A172 (cell line): ENCODE results near the gene HDAC5. TPM values are rescaled to one million over a fixed set of nuclear protein-coding genes. Genes with fewer than 3 reads are reported as not detected.
"Not testable (repeated sequence)": the region's sequence is repeated elsewhere in the genome, so short reads cannot be mapped to it uniquely, and the experiment has no call there.

Experiments
- DNase-seq: peaks from one replicate; pipeline ENCODE4 v3.0.0-alpha.2; 2015; ENCODE audit warnings: low spot score
- total RNA-seq: library from RNA; depleted of rRNA; stranded (reverse); fragments of >200 nt; shearing (Covaris generic); gene quantifications from 2 replicates; pipeline ENCODE4 v1.2.3, GENCODE V29; 2014

The HDAC5 gene
- total RNA-seq, 1 experiment from 2014 or later: 33.8 TPM

- DNase-seq: no peak
Observed at GRCh38 chr17:44133918-44134476, 10.6 kb upstream of the HDAC5 start.

- no peak for DNase-seq
Observed at GRCh38 chr17:44132275-44132821, 8.9 kb upstream of the HDAC5 start.

- not testable (repeated sequence) for DNase-seq
Observed at GRCh38 chr17:44131372-44131771, 7.9 kb upstream of the HDAC5 start.

GRCh38 chr17:44130693-44131349 is 7.4 kb upstream of the HDAC5 start:
- no peak for DNase-seq

GRCh38 chr17:44128383-44128782 is 4.9 kb upstream of the HDAC5 start:
- no peak for DNase-seq

- DNase-seq: no peak
Observed at GRCh38 chr17:44124118-44124438, 637 bp upstream of the HDAC5 start.

GRCh38 chr17:44122816-44123355 is 555 bp downstream of the HDAC5 start:
- DNase-seq: no peak

GRCh38 chr17:44121997-44122815 is 1.2 kb downstream of the HDAC5 start:
- no peak for DNase-seq

- DNase-seq: no peak
Observed at GRCh38 chr17:44120851-44121605, 2.4 kb downstream of the HDAC5 start.

GRCh38 chr17:44120281-44120680 is 3.2 kb downstream of the HDAC5 start:
- DNase-seq: not testable (repeated sequence)

GRCh38 chr17:44119798-44120197 is 3.6 kb downstream of the HDAC5 start:
- DNase-seq: no peak

- DNase-seq: no peak
Observed at GRCh38 chr17:44119062-44119461, 4.4 kb downstream of the HDAC5 start.

- DNase-seq: no peak
Observed at GRCh38 chr17:44118427-44119050, 4.9 kb downstream of the HDAC5 start.

GRCh38 chr17:44117351-44117750 is 6.1 kb downstream of the HDAC5 start:
- DNase-seq: no peak

GRCh38 chr17:44115585-44116415 is 7.6 kb downstream of the HDAC5 start:
- DNase-seq: peak; percentile 38

- DNase-seq: no peak
Observed at GRCh38 chr17:44113868-44114840, 9.3 kb downstream of the HDAC5 start.

- no peak for DNase-seq
Observed at GRCh38 chr17:44113382-44113781, 10.1 kb downstream of the HDAC5 start.

GRCh38 chr17:44112284-44113280 is 10.9 kb downstream of the HDAC5 start:
- no peak for DNase-seq
